Muscle layer of duodenum (tissue), 2 donors: ENCODE measurements around the gene TNPO1.

Experiments used
- H3K27ac ChIP-seq: one replicate; pipeline ENCODE4 v1.7.0; 2013; ENCODE audit warnings: mild to moderate bottlenecking, low read length
- H3K27me3 ChIP-seq: one replicate; pipeline ENCODE4 v1.7.0; 2013; ENCODE audit warnings: low read depth, mild to moderate bottlenecking, control low read depth, low read length
- H3K36me3 ChIP-seq, 2 donors: one replicate each; pipeline ENCODE4 v1.7.0; 2013; ENCODE audit warnings: low read length in 2 of 2, control low read depth in 1 of 2, mild to moderate bottlenecking in 1 of 2; ENCODE audit not compliant: insufficient read depth in 2 of 2, control insufficient read depth in 1 of 2
- H3K4me1 ChIP-seq, 2 donors: one replicate each; pipeline ENCODE4 v1.7.0; 2013; ENCODE audit warnings: low read length in 2 of 2, mild to moderate bottlenecking in 2 of 2, control low read depth in 1 of 2, moderate library complexity in 1 of 2; ENCODE audit not compliant: insufficient read depth in 2 of 2, control insufficient read depth in 1 of 2
- H3K4me3 ChIP-seq, 2 donors: one replicate each; pipeline ENCODE4 v1.7.0; 2013; ENCODE audit warnings: low read length in 2 of 2, low read depth in 1 of 2, mild to moderate bottlenecking in 1 of 2
- H3K9me3 ChIP-seq, 2 donors: one replicate each; pipeline ENCODE4 v1.7.0; 2013; ENCODE audit warnings: low read length in 2 of 2, control low read depth in 1 of 2, mild to moderate bottlenecking in 1 of 2; ENCODE audit not compliant: control insufficient read depth in 1 of 2
- donor health status: healthy.

Gene TNPO1

GRCh38 chr5:72841756-72842535 is 25.5 kb downstream of the TNPO1 start:
- Histone ChIP-seq H3K27ac (no peak overlapping the region), H3K9me3 (no peaks in the 10 kb centered on the region), H3K4me1 (peaks cover 0 to 22% of the 10 kb centered on the region in 2 donors)

GRCh38 chr5:72842816-72843215 is 26.4 kb downstream of the TNPO1 start:
- Histone ChIP-seq H3K27ac (no peak overlapping the region), H3K9me3 (no peaks in the 10 kb centered on the region), H3K27me3 (no peaks in the 10 kb centered on the region), H3K4me1 (peaks cover 8 to 29% of the 10 kb centered on the region in 2 donors), H3K4me3 (no peak overlapping the region), H3K36me3 (no peaks in the 10 kb centered on the region)

More at GRCh38 chr5:72841756-72842535, 25.5 kb downstream of the TNPO1 start:
- no peak overlapping the region for H3K4me3 ChIP-seq
- no peaks in the 10 kb centered on the region for H3K36me3 ChIP-seq
- H3K27me3 ChIP-seq = no peaks in the 10 kb centered on the region

- Histone ChIP-seq H3K27me3 (no peaks in the 10 kb centered on the region), H3K9me3 (no peaks in the 10 kb centered on the region), H3K27ac (no peak overlapping the region), H3K4me3 (no peak overlapping the region), H3K4me1 (peaks cover 8 to 19% of the 10 kb centered on the region in 2 donors), H3K36me3 (peaks cover 0 to 5% of the 10 kb centered on the region in 2 donors)
Measured at GRCh38 chr5:72844218-72844603, 27.8 kb downstream of the TNPO1 start.

- Histone ChIP-seq H3K27me3 (no peaks in the 10 kb centered on the region), H3K9me3 (no peaks in the 10 kb centered on the region), H3K4me1 (peaks cover 18 to 34% of the 10 kb centered on the region in 2 donors), H3K36me3 (peaks cover 0 to 5% of the 10 kb centered on the region in 2 donors), H3K27ac (no peak overlapping the region), H3K4me3 (no peak overlapping the region)
Measured at GRCh38 chr5:72845889-72846288, 29.4 kb downstream of the TNPO1 start.

GRCh38 chr5:72846483-72846882 is 30.0 kb downstream of the TNPO1 start:
- Histone ChIP-seq H3K36me3 (peaks cover 0 to 5% of the 10 kb centered on the region in 2 donors), H3K27ac (no peak overlapping the region), H3K4me1 (peaks cover 18 to 38% of the 10 kb centered on the region in 2 donors), H3K4me3 (no peak overlapping the region), H3K9me3 (no peaks in the 10 kb centered on the region), H3K27me3 (no peaks in the 10 kb centered on the region)

GRCh38 chr5:72847439-72847838 is 31.0 kb downstream of the TNPO1 start:
- Histone ChIP-seq H3K27me3 (no peaks in the 10 kb centered on the region), H3K36me3 (peaks cover 0 to 5% of the 10 kb centered on the region in 2 donors), H3K27ac (peak overlapping the region; percentile 81), H3K4me1 (peaks cover 18 to 41% of the 10 kb centered on the region in 2 donors), H3K9me3 (no peaks in the 10 kb centered on the region), H3K4me3 (peak overlapping the region; percentile 79 to 95)

GRCh38 chr5:72847989-72848473 is 31.6 kb downstream of the TNPO1 start:
- Histone ChIP-seq H3K4me3 (peak overlapping the region; percentile 79 to 95), H3K27me3 (no peaks in the 10 kb centered on the region), H3K27ac (peak overlapping the region; percentile 81), H3K4me1 (peaks cover 18 to 42% of the 10 kb centered on the region in 2 donors), H3K9me3 (no peaks in the 10 kb centered on the region), H3K36me3 (peaks cover 0 to 7% of the 10 kb centered on the region in 2 donors)

GRCh38 chr5:72848474-72849428 is 32.3 kb downstream of the TNPO1 start:
- no peaks in the 10 kb centered on the region for H3K27me3 ChIP-seq
- no peaks in the 10 kb centered on the region for H3K9me3 ChIP-seq
- peaks cover 18 to 44% of the 10 kb centered on the region in 2 donors for H3K4me1 ChIP-seq
- peak overlapping the region; percentile 93 to 95 for H3K4me3 ChIP-seq
- H3K27ac ChIP-seq = peak overlapping the region; percentile 81
- peaks cover 0 to 9% of the 10 kb centered on the region in 2 donors for H3K36me3 ChIP-seq

GRCh38 chr5:72849546-72849945 is 33.1 kb downstream of the TNPO1 start:
- Histone ChIP-seq H3K27ac (peak overlapping the region; percentile 65), H3K36me3 (peaks cover 0 to 13% of the 10 kb centered on the region in 2 donors), H3K4me1 (peaks cover 18 to 49% of the 10 kb centered on the region in 2 donors), H3K27me3 (no peaks in the 10 kb centered on the region), H3K4me3 (peak overlapping the region; percentile 77 to 93), H3K9me3 (no peaks in the 10 kb centered on the region)

GRCh38 chr5:72850113-72850512 is 33.7 kb downstream of the TNPO1 start:
- Histone ChIP-seq H3K9me3 (no peaks in the 10 kb centered on the region), H3K27me3 (no peaks in the 10 kb centered on the region), H3K27ac (no peak overlapping the region), H3K4me3 (peak overlapping the region in 1 of 2 donors; percentile 29), H3K4me1 (peaks cover 18 to 51% of the 10 kb centered on the region in 2 donors), H3K36me3 (peaks cover 0 to 15% of the 10 kb centered on the region in 2 donors)

GRCh38 chr5:72852356-72852755 is 35.9 kb downstream of the TNPO1 start:
- Histone ChIP-seq H3K36me3 (peaks cover 12 to 23% of the 10 kb centered on the region in 2 donors), H3K27me3 (no peaks in the 10 kb centered on the region), H3K4me1 (peaks cover 15 to 49% of the 10 kb centered on the region in 2 donors), H3K27ac (no peak overlapping the region), H3K9me3 (no peaks in the 10 kb centered on the region), H3K4me3 (no peak overlapping the region)
